Thoracic aorta (tissue), 2 donors: ENCODE measurements around the gene DGKZ. TPM values are rescaled to one million over a fixed set of nuclear protein-coding genes. Genes with fewer than 3 reads are reported as not detected.
"Not testable (repeated sequence)": the region's sequence is repeated elsewhere in the genome, so short reads cannot be mapped to it uniquely, and the experiment has no call there.

Experiments used
- ATAC-seq: fragments of 150-250 bp; one replicate; pipeline ENCODE4 v1.8.0; 2017; ENCODE audit warnings: low read depth; ENCODE audit not compliant: insufficient number of reproducible peaks, low FRiP score
- DNase-seq: peaks from one replicate; pipeline ENCODE4 v3.0.0-alpha.2; 2020; ENCODE audit warnings: low spot score
- H3K27ac ChIP-seq, 2 donors: fragments of 200-600 bp; sonication (generic); 1 replicate in 1 of 2; 2 replicates in 1 of 2; pipeline ENCODE4 v1.5.1; 2016; ENCODE audit warnings: mild to moderate bottlenecking in 2 of 2, moderate library complexity in 2 of 2
- H3K27me3 ChIP-seq: fragments of 200-600 bp; sonication (generic); replicated peaks from 2 replicates; pipeline ENCODE4 v1.6.0; 2016; ENCODE audit warnings: mild to moderate bottlenecking; ENCODE audit not compliant: insufficient read depth
- H3K36me3 ChIP-seq: fragments of 200-600 bp; sonication (generic); one replicate; pipeline ENCODE4 v1.5.1; 2016
- H3K4me1 ChIP-seq, 2 donors: fragments of 200-600 bp; sonication (generic); 1 replicate in 1 of 2; 2 replicates in 1 of 2; pipeline versions ENCODE4 v1.5.1 to v1.6.0; 2016; ENCODE audit warnings: low read depth in 2 of 2, mild to moderate bottlenecking in 1 of 2; ENCODE audit not compliant: control insufficient read depth in 1 of 2
- H3K4me3 ChIP-seq: fragments of 200-600 bp; sonication (generic); 2 replicates; pipeline ENCODE4 v1.5.1; 2016; ENCODE audit warnings: mild to moderate bottlenecking
- H3K9me3 ChIP-seq: fragments of 200-600 bp; sonication (generic); 2 replicates; pipeline ENCODE4 v1.5.1; 2016
- total RNA-seq, 2 donors: library from RNA; depleted of rRNA; stranded (reverse); fragments of >200 nt; gene quantifications; one replicate each; pipeline versions ENCODE4 v1.1.0 to v1.2.3, GENCODE V29; 2016
- TF ChIP-seq, protein P1 (sequence below): fragments of 200-600 bp; sonication (generic); IDR thresholded peaks from one replicate; pipeline ENCODE4 v1.5.1; 2019; ENCODE audit warnings: antibody characterized with exemption

The DGKZ gene
- total RNA-seq, 2 donors from 2014 or later = 40.6 to 68.2 TPM

DNA sequence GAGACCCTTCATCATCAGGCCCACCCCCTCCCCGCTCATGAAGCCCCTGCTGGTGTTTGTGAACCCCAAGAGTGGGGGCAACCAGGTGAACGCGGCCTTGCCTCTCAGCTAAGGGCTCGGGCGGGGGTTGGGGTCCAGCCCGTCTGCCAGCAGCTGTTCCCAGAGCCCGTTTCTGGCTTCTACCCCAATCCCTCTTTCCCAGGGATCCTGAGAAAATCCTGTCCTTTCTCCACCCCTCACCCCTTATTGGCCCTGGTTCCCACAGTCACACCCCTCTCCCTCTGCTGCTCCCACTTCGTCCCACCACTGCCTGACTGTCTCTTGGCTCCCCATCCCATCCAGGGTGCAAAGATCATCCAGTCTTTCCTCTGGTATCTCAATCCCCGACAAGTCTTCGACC is 24.8 kb downstream of the DGKZ start:
- Histone ChIP-seq H3K27me3 (no peaks in the 10 kb centered on the region), H3K36me3 (peaks cover 42% of the 10 kb centered on the region), H3K9me3 (no peaks in the 10 kb centered on the region), H3K4me1 (peaks cover 0 to 6% of the 10 kb centered on the region in 2 donors), H3K4me3 (no peak overlapping the region), H3K27ac (no peak overlapping the region)
- DNase-seq (no peak), ATAC-seq (no peak)
- TF ChIP-seq, protein P1, sequence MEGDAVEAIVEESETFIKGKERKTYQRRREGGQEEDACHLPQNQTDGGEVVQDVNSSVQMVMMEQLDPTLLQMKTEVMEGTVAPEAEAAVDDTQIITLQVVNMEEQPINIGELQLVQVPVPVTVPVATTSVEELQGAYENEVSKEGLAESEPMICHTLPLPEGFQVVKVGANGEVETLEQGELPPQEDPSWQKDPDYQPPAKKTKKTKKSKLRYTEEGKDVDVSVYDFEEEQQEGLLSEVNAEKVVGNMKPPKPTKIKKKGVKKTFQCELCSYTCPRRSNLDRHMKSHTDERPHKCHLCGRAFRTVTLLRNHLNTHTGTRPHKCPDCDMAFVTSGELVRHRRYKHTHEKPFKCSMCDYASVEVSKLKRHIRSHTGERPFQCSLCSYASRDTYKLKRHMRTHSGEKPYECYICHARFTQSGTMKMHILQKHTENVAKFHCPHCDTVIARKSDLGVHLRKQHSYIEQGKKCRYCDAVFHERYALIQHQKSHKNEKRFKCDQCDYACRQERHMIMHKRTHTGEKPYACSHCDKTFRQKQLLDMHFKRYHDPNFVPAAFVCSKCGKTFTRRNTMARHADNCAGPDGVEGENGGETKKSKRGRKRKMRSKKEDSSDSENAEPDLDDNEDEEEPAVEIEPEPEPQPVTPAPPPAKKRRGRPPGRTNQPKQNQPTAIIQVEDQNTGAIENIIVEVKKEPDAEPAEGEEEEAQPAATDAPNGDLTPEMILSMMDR = no peak

DNA sequence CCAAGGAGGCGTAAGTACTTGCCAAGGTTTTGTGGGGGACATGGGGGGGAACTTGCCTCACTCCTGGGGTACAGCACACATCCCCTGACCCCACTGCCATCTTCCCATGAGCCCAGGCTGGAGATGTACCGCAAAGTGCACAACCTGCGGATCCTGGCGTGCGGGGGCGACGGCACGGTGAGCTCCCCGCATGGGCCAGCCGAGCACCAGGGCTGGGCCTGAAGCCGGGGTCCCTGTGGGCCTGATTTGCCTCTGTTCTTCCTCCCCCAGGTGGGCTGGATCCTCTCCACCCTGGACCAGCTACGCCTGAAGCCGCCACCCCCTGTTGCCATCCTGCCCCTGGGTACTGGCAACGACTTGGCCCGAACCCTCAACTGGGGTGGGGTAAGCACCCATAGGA is 25.2 kb downstream of the DGKZ start:
- ATAC-seq, H3K27ac ChIP-seq, H3K9me3 ChIP-seq, H3K4me3 ChIP-seq, H3K27me3 ChIP-seq, DNase-seq, H3K4me1 ChIP-seq: not testable (repeated sequence)
- peaks cover 42% of the 10 kb centered on the region for H3K36me3 ChIP-seq

DNA sequence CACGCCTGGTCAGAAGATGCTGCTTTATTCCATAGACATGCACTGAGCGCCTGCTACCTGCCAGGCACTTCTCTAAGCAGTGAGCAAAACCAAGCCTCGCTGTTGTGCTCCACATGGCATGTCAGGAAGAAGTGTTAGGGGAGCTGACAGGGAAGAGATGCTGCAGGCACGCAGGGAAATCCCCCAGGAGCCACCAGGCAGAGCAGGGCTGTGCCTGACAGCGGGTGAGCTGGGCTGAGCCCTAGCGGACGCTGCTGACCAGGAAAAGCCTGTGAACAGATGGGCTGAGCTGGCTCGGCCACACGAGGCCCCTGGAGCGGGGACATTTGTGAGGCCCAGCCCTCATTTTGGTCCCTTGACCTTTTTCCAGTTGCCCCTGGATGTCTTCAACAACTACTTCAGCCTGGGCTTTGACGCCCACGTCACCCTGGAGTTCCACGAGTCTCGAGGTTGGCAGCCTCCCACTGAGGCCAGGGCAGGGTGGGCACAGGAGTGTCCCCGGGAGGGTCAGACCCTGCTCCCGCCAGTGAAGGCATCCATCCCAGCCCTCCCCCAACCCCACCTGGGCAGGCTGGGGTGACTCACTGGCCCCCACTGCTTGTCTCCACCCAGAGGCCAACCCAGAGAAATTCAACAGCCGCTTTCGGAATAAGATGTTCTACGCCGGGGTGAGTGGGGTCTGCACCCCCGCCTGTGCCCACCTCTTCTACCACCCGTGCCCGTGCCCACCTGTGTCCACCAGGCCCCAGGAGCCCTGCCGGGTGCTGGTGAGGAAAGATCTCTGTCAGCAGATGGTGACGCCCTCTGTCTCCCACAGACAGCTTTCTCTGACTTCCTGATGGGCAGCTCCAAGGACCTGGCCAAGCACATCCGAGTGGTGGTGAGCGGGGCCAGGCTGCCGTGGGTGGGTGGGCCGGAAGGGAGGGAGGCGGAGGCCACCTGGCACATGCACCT is 26.8 kb downstream of the DGKZ start:
- Histone ChIP-seq H3K36me3 (peaks cover 42% of the 10 kb centered on the region), H3K9me3 (no peaks in the 10 kb centered on the region), H3K27me3 (no peaks in the 10 kb centered on the region), H3K4me3 (no peak overlapping the region), H3K27ac (no peak overlapping the region), H3K4me1 (no peaks in the 10 kb centered on the region)
- ATAC-seq (no peak), DNase-seq (no peak)
- TF ChIP-seq, protein P1 = no peak

DNA sequence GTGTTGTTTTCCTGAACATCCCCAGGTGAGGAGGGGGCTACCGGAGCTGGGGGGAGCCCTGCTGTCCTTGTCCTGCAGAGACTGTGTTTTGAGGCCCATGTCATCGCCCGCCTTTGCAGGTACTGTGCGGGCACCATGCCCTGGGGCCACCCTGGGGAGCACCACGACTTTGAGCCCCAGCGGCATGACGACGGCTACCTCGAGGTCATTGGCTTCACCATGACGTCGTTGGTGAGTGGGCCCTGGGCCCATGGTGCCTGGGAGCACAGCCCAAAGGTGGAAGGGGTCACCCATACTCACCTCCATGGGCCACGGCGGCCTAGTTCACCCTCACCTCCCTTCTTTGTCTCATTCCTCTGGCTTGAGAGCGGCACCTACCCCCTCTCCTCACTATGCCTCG is 27.6 kb downstream of the DGKZ start:
- Histone ChIP-seq H3K9me3 (no peaks in the 10 kb centered on the region), H3K4me3 (no peak overlapping the region), H3K4me1 (no peaks in the 10 kb centered on the region), H3K27ac (no peak overlapping the region), H3K36me3 (peaks cover 42% of the 10 kb centered on the region), H3K27me3 (no peaks in the 10 kb centered on the region)
- ATAC-seq = no peak
- TF ChIP-seq, protein P1 = no peak
- DNase-seq = no peak

DNA sequence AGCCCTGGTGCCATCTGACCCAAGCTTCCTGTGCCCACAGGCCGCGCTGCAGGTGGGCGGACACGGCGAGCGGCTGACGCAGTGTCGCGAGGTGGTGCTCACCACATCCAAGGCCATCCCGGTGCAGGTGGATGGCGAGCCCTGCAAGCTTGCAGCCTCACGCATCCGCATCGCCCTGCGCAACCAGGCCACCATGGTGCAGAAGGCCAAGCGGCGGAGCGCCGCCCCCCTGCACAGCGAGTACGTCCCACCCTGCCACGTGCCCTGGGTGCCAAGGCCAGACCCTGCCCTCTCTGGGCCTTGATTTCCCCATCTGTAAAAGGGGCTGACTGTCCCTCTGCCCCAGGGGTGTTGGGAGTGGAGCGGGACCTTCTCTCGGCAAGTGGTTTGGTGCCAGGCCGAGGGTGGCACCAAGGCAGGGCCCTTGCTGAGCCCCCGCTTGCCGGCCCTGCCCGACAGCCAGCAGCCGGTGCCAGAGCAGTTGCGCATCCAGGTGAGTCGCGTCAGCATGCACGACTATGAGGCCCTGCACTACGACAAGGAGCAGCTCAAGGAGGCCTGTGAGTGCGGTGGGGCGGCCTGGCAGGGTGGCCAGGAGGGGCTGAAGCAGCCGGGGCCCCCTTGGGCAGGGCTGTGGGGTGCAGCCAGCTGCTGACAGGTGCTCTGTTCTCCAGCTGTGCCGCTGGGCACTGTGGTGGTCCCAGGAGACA is 28.3 kb downstream of the DGKZ start:
- Histone ChIP-seq H3K27ac (no peak overlapping the region), H3K36me3 (peaks cover 42% of the 10 kb centered on the region), H3K27me3 (no peaks in the 10 kb centered on the region), H3K4me3 (no peak overlapping the region), H3K9me3 (no peaks in the 10 kb centered on the region), H3K4me1 (no peaks in the 10 kb centered on the region)
- DNase-seq (no peak), ATAC-seq (no peak)
- TF ChIP-seq, protein P1 = no peak
